Endodermal cell (in vitro differentiated cells): ENCODE results near the gene HDGFL2. TPM values are rescaled to one million over a fixed set of nuclear protein-coding genes. Genes with fewer than 3 reads are reported as not detected.
"Not testable (repeated sequence)": the region's sequence is repeated elsewhere in the genome, so short reads cannot be mapped to it uniquely, and the experiment has no call there.

Experiments used
- DNase-seq: peaks from one replicate; pipeline ENCODE4 v3.0.0-alpha.2; 2017
- H3K27ac ChIP-seq: 2 replicates; pipeline ENCODE4 v1.5.1; 2013; ENCODE audit warnings: mild to moderate bottlenecking, low read depth, low read length, moderate library complexity
- H3K27me3 ChIP-seq: 2 replicates; pipeline ENCODE4 v1.6.1; 2013; ENCODE audit warnings: mild to moderate bottlenecking, low read length, moderate library complexity; ENCODE audit not compliant: insufficient read depth, control insufficient read depth, poor library complexity, severe bottlenecking
- H3K36me3 ChIP-seq: 2 replicates; pipeline ENCODE4 v1.7.0; 2013; ENCODE audit warnings: mild to moderate bottlenecking, low read length, moderate library complexity; ENCODE audit not compliant: control insufficient read depth, insufficient read depth
- H3K4me1 ChIP-seq: one replicate; pipeline ENCODE4 v1.7.0; 2013; ENCODE audit warnings: low read length; ENCODE audit not compliant: control insufficient read depth, insufficient read depth
- H3K4me3 ChIP-seq: 2 replicates; pipeline ENCODE4 v1.5.1; 2013; ENCODE audit warnings: mild to moderate bottlenecking, low read length, moderate library complexity
- H3K9ac ChIP-seq: 2 replicates; pipeline ENCODE4 v1.6.1; 2013; ENCODE audit warnings: mild to moderate bottlenecking, low read length, moderate library complexity; ENCODE audit not compliant: poor library complexity, severe bottlenecking; ENCODE audit errors: extremely low read depth
- H3K9me3 ChIP-seq: 2 replicates; pipeline ENCODE4 v1.6.1; 2013; ENCODE audit warnings: mild to moderate bottlenecking, low read length, moderate library complexity; ENCODE audit not compliant: control insufficient read depth
- H3K27ac Mint-ChIP-seq: 2 replicates; pipeline ENCODE4 v1.8.0; 2020; ENCODE audit warnings: mixed read lengths
- H3K27me3 Mint-ChIP-seq: 2 replicates; pipeline ENCODE4 v1.8.0; 2021; ENCODE audit warnings: mild to moderate bottlenecking, mixed read lengths; ENCODE audit not compliant: insufficient read depth
- H3K36me3 Mint-ChIP-seq: 2 replicates; pipeline ENCODE4 v1.8.0; 2020; ENCODE audit warnings: low read depth, mixed read lengths
- H3K4me1 Mint-ChIP-seq: 2 replicates; pipeline ENCODE4 v1.8.0; 2020; ENCODE audit warnings: mixed read lengths
- H3K4me3 Mint-ChIP-seq: 2 replicates; pipeline ENCODE4 v1.8.0; 2020; ENCODE audit warnings: mild to moderate bottlenecking, moderate library complexity, mixed read lengths
- H3K9me3 Mint-ChIP-seq: 2 replicates; pipeline ENCODE4 v1.8.0; 2020; ENCODE audit warnings: mild to moderate bottlenecking, mixed read lengths
- WGBS, 2 experiments: methylation state at CpG; one replicate each; pipeline versions ENCODE4 v1.1.5 to v1.1.7; 2013; ENCODE audit warnings: missing lambda C conversion rate in 2 of 2, mixed read lengths in 1 of 2; ENCODE audit not compliant: insufficient coverage in 1 of 2, insufficient read length in 1 of 2; 5-methylcytosine and 5-hydroxymethylcytosine counted together
- total RNA-seq, 2 donors: library from RNA; stranded (reverse); fragmentation: NEBNext Ultra II Directional in 1 of 2; extraction: Animal tissue kit (Norgen Biotek cat#: 25700) in 1 of 2; gene quantifications; 2 replicates in 1 of 2; 3 replicates in 1 of 2; pipeline ENCODE4 v1.2.1, GENCODE V29; 2021
- TF ChIP-seq, protein P1 (sequence below): fragments of 200-600 bp; sonication (generic); conservative IDR thresholded peaks from 2 replicates; pipeline ENCODE4 v1.5.0; 2021; ENCODE audit warnings: antibody characterized with exemption, mild to moderate bottlenecking

Gene HDGFL2
- total RNA-seq, 2 donors from 2014 or later = 117 TPM

- no peak overlapping the region for H3K9ac ChIP-seq
- no peak overlapping the region for H3K27ac ChIP-seq
- peaks cover 6% of the 10 kb centered on the region for H3K9me3 ChIP-seq
- peaks cover 6% of the 10 kb centered on the region for H3K4me1 Mint-ChIP-seq
- WGBS, 2 experiments = 81 to 88% methylated on average over 2 to 3 of the region's 3 CpGs
- no peak overlapping the region for H3K4me3 ChIP-seq
- no peaks in the 10 kb centered on the region for H3K36me3 Mint-ChIP-seq
- H3K4me3 Mint-ChIP-seq = no peak overlapping the region
- H3K9me3 Mint-ChIP-seq = peaks cover 4% of the 10 kb centered on the region
- H3K36me3 ChIP-seq = no peaks in the 10 kb centered on the region
- H3K27ac Mint-ChIP-seq = no peak overlapping the region
- H3K4me1 ChIP-seq = peaks cover 3% of the 10 kb centered on the region
- no peak for DNase-seq
- TF ChIP-seq, protein P1, sequence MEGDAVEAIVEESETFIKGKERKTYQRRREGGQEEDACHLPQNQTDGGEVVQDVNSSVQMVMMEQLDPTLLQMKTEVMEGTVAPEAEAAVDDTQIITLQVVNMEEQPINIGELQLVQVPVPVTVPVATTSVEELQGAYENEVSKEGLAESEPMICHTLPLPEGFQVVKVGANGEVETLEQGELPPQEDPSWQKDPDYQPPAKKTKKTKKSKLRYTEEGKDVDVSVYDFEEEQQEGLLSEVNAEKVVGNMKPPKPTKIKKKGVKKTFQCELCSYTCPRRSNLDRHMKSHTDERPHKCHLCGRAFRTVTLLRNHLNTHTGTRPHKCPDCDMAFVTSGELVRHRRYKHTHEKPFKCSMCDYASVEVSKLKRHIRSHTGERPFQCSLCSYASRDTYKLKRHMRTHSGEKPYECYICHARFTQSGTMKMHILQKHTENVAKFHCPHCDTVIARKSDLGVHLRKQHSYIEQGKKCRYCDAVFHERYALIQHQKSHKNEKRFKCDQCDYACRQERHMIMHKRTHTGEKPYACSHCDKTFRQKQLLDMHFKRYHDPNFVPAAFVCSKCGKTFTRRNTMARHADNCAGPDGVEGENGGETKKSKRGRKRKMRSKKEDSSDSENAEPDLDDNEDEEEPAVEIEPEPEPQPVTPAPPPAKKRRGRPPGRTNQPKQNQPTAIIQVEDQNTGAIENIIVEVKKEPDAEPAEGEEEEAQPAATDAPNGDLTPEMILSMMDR = no peak
- H3K27me3 ChIP-seq = peaks cover 6% of the 10 kb centered on the region
- peaks cover 7% of the 10 kb centered on the region for H3K27me3 Mint-ChIP-seq
These were observed 67.1 kb downstream of the HDGFL2 start for GRCh38 chr19:4539169-4539692.

GRCh38 chr19:4539693-4540581, 67.8 kb downstream of the HDGFL2 start, which contains the start of gene LRG1:
Gene LRG1 (minus strand): TSS chr19:4540036. CDS start chr19:4540013, 23 bp downstream.
- H3K9me3 Mint-ChIP-seq = peaks cover 4% of the 10 kb centered on the region
- H3K4me1 Mint-ChIP-seq = peaks cover 6% of the 10 kb centered on the region
- TF ChIP-seq, protein P1 = no peak
- H3K36me3 Mint-ChIP-seq = no peaks in the 10 kb centered on the region
- H3K4me3 Mint-ChIP-seq = no peak within 1 kb of the TSS
- 87 to 92% methylated on average over 10 to 14 of the region's 14 CpGs for WGBS, 2 experiments
- Histone ChIP-seq H3K27ac (no peak within 1 kb of the TSS), H3K9me3 (peaks cover 6% of the 10 kb centered on the region), H3K9ac (no peak within 1 kb of the TSS), H3K4me3 (peak within 1 kb of the TSS; percentile 48), H3K36me3 (no peaks in the 10 kb centered on the region), H3K27me3 (no peaks in the 10 kb centered on the region), H3K4me1 (peaks cover 3% of the 10 kb centered on the region)
- peak; percentile 61 for DNase-seq
- H3K27ac Mint-ChIP-seq = peak within 1 kb of the TSS; percentile 52
- H3K27me3 Mint-ChIP-seq = peaks cover 2% of the 10 kb centered on the region

DNA sequence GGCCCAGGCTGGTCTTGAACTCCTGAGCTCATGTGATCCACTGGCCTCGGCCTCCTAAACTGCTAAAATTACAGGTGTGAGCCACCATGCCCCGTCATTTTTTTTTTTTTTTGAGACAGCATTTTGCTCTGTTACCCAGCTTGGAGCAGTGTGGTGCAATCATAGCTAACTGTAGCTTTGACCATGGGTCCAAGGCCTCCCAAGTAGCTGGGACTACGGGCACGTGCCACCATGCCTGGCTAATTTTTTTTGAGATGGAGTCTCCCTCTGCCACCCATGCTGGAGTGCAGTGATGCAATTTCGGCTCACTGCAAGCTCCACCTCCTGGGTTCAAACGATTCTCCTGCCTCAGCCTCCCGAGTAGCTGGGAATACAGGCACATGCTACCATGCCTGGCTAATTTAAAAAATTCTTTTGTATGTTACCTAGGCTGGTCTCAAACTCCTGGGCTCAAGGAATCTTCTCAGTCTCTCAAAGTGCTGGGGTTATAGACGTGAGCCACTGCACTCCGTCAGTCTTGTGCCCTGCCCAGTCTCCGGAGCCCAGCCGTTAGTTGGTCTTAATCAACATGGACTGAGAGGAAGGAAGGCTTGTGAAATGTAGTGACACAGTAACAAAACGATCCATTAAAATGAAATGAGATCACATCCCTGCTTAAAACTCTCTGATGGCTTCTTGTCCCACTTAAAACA, 69.2 kb downstream of the HDGFL2 start:
- Histone ChIP-seq H3K9me3 (peaks cover 6% of the 10 kb centered on the region), H3K4me1 (peaks cover 3% of the 10 kb centered on the region), H3K27ac (no peak overlapping the region), H3K27me3 (no peaks in the 10 kb centered on the region), H3K4me3 (no peak overlapping the region), H3K9ac (no peak overlapping the region), H3K36me3 (no peaks in the 10 kb centered on the region)
- 92 to 94% methylated on average over 11 to 12 of the region's 12 CpGs for WGBS, 2 experiments
- H3K36me3 Mint-ChIP-seq = no peaks in the 10 kb centered on the region
- peaks cover 4% of the 10 kb centered on the region for H3K9me3 Mint-ChIP-seq
- H3K27me3 Mint-ChIP-seq = no peaks in the 10 kb centered on the region
- no peak for DNase-seq
- TF ChIP-seq, protein P1 = no peak
- no peak overlapping the region for H3K27ac Mint-ChIP-seq
- peaks cover 6% of the 10 kb centered on the region for H3K4me1 Mint-ChIP-seq
- no peak overlapping the region for H3K4me3 Mint-ChIP-seq

DNA sequence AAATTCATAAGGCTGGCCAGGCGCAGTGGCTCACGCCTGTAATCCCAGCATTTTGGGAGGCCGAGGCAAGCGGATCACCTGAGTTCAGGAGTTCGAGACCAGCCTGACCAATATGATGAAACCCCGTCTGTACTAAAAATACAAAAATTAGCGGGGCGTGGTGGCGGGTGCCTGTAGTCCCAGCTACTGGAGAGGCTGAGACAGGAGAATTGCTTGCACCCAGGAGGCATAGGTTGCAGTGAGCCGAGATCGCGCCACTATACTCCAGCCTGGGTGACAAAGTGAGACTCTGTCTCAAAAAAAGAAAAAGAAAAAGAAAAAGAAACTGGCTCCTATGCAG, 69.7 kb downstream of the HDGFL2 start:
- not testable (repeated sequence) for H3K27me3 Mint-ChIP-seq, H3K27ac Mint-ChIP-seq, DNase-seq, H3K36me3 Mint-ChIP-seq, H3K36me3 ChIP-seq, H3K9me3 ChIP-seq, H3K4me1 Mint-ChIP-seq, H3K4me3 ChIP-seq, H3K4me3 Mint-ChIP-seq, H3K9ac ChIP-seq, H3K27me3 ChIP-seq, H3K4me1 ChIP-seq, H3K27ac ChIP-seq, H3K9me3 Mint-ChIP-seq
- WGBS, 2 experiments = 95 to 97% methylated on average over 10 to 12 of the region's 12 CpGs
